ENCODE results near the gene PPP1R1B. TPM values are rescaled to one million over a fixed set of nuclear protein-coding genes. Genes with fewer than 3 reads are reported as not detected.

PPP1R1B gene
- total and polyA plus RNA-seq, 2 experiments from 2014 or later, result 3.4 to 5.4 TPM

- peaks cover 49% of the 10 kb centered on the region for H3K27me3 ChIP-seq (ENCODE audit: insufficient read depth)
- 0 out of 3 replicates have a peak, but pooled peaks cover 2% of the 10 kb centered on the region for H3K36me3 Mint-ChIP-seq (ENCODE audit: low read depth)
- H3K4me3 ChIP-seq, result peak overlapping the region; percentile 30; the same call in 1 of the 2 replicates
- H4K20me1 ChIP-seq (replicated peaks; ENCODE audit: insufficient read depth), result no peaks in the 10 kb centered on the region
- H3K79me2 ChIP-seq (replicated peaks; ENCODE audit: insufficient read depth), result no peaks in the 10 kb centered on the region
- peak overlapping the region; percentile 95 for H3K4me2 ChIP-seq
- no peak overlapping the region for H3K27ac ChIP-seq (ENCODE audit: low read depth)
- DNase-seq (ENCODE audit: low spot score) (no peak), ATAC-seq (no peak)
- H2AFZ ChIP-seq, result no peak overlapping the region
- TF ChIP-seq NANOG (IDR thresholded peaks at IDR 0.05; ENCODE audit: borderline replicate concordance) (no peak), EZH2 (IDR thresholded peaks at IDR 0.05; ENCODE audit: low read depth, unreplicated experiment) (peak; percentile 25)
- no peaks in the 10 kb centered on the region; the same call in 2 of the 3 replicates for H3K9me3 Mint-ChIP-seq
- no peaks in the 10 kb centered on the region for H3K9me2 ChIP-seq (ENCODE audit: insufficient read depth)
- H3K36me3 ChIP-seq (ENCODE audit: insufficient read depth), result no peaks in the 10 kb centered on the region
- no peak overlapping the region for H3K4me3 Mint-ChIP-seq
- no peak overlapping the region for H3K27ac Mint-ChIP-seq
- H3K27me3 Mint-ChIP-seq (ENCODE audit: insufficient read depth, low read depth, poor library complexity), result peaks cover 53% of the 10 kb centered on the region
- peaks cover 75% of the 10 kb centered on the region for H3K4me1 Mint-ChIP-seq
- 0 out of 2 replicates have a peak, but pooled peaks cover 8% of the 10 kb centered on the region for H3F3A ChIP-seq (replicated peaks; ENCODE audit: low read depth)
- peaks cover 55% of the 10 kb centered on the region for H3K4me1 ChIP-seq (ENCODE audit: insufficient read depth)
Observed at GRCh38 chr17:39629494-39629880, 2.7 kb downstream of the PPP1R1B start.

GRCh38 chr17:39629898-39630297 is 3.1 kb downstream of the PPP1R1B start:
- H3F3A ChIP-seq (replicated peaks; ENCODE audit: low read depth), result 0 out of 2 replicates have a peak, but pooled peaks cover 8% of the 10 kb centered on the region
- H3K4me1 ChIP-seq (ENCODE audit: insufficient read depth), result peaks cover 59% of the 10 kb centered on the region
- ATAC-seq (no peak), DNase-seq (ENCODE audit: low spot score) (no peak)
- no peak overlapping the region; the same call in 1 of the 2 replicates for H3K4me3 ChIP-seq
- H3K79me2 ChIP-seq (replicated peaks; ENCODE audit: insufficient read depth), result no peaks in the 10 kb centered on the region
- H3K27me3 ChIP-seq (ENCODE audit: insufficient read depth), result peaks cover 45% of the 10 kb centered on the region
- no peaks in the 10 kb centered on the region; the same call in 2 of the 3 replicates for H3K9me3 Mint-ChIP-seq
- peaks cover 75% of the 10 kb centered on the region for H3K4me1 Mint-ChIP-seq
- no peak overlapping the region for H3K27ac ChIP-seq (ENCODE audit: low read depth)
- no peak overlapping the region for H2AFZ ChIP-seq
- no peaks in the 10 kb centered on the region for H3K9me2 ChIP-seq (ENCODE audit: insufficient read depth)
- H3K27me3 Mint-ChIP-seq (ENCODE audit: insufficient read depth, low read depth, poor library complexity), result peaks cover 52% of the 10 kb centered on the region
- 0 out of 3 replicates have a peak, but pooled peaks cover 2% of the 10 kb centered on the region for H3K36me3 Mint-ChIP-seq (ENCODE audit: low read depth)
- H3K4me2 ChIP-seq, result peak overlapping the region; percentile 95; the same call in 1 of the 2 replicates
- no peak overlapping the region for H3K4me3 Mint-ChIP-seq
- H3K36me3 ChIP-seq (ENCODE audit: insufficient read depth), result no peaks in the 10 kb centered on the region
- no peak overlapping the region for H3K27ac Mint-ChIP-seq
- H4K20me1 ChIP-seq (replicated peaks; ENCODE audit: insufficient read depth), result no peaks in the 10 kb centered on the region
- TF ChIP-seq ZNF331 (CRISPR knock-in tag; IDR thresholded peaks at IDR 0.05; ENCODE audit: low read depth), result no peak
- TF ChIP-seq ETS1 (IDR thresholded peaks at IDR 0.05), result no peak
- TF ChIP-seq STAT1 (IDR thresholded peaks at IDR 0.05; ENCODE audit: unreplicated experiment), result no peak
- no peak for TF ChIP-seq ZNF114 (CRISPR knock-in tag; IDR thresholded peaks at IDR 0.05)
- no peak for TF ChIP-seq EZH2phosphoT487 (IDR thresholded peaks at IDR 0.05; ENCODE audit: unreplicated experiment)
- no peak for TF ChIP-seq CTCF (conservative IDR thresholded peaks at IDR 0.05; ENCODE audit: low read depth in 2 of 2)
- TF ChIP-seq NANOG (IDR thresholded peaks at IDR 0.05; ENCODE audit: borderline replicate concordance), result no peak
- TF ChIP-seq CREB1 (CRISPR knock-in tag; IDR thresholded peaks at IDR 0.05; ENCODE audit: low read depth), result no peak
- TF ChIP-seq POLR2AphosphoS5 (IDR thresholded peaks at IDR 0.05; ENCODE audit: low read depth), result no peak
- no peak for TF ChIP-seq JUNB (IDR thresholded peaks at IDR 0.05; ENCODE audit: unreplicated experiment)
- no peak for TF ChIP-seq ZNF462 (CRISPR knock-in tag; IDR thresholded peaks at IDR 0.05)
- no peak for TF ChIP-seq EZH2 (IDR thresholded peaks at IDR 0.05; ENCODE audit: low read depth, unreplicated experiment)

Data from GM23338 (cell line).